CD4-positive, alpha-beta T cell treated with Interleukin-6 for 4 hours (primary cell): ENCODE results near the gene NRDC.
"Not testable (repeated sequence)": the region's sequence is repeated elsewhere in the genome, so short reads cannot be mapped to it uniquely, and the experiment has no call there.

ENCODE experiments used
- DNase-seq: peaks from one replicate; pipeline ENCODE4 v3.0.0-alpha.2; 2020; ENCODE audit warnings: mixed read lengths

Gene NRDC

DNA sequence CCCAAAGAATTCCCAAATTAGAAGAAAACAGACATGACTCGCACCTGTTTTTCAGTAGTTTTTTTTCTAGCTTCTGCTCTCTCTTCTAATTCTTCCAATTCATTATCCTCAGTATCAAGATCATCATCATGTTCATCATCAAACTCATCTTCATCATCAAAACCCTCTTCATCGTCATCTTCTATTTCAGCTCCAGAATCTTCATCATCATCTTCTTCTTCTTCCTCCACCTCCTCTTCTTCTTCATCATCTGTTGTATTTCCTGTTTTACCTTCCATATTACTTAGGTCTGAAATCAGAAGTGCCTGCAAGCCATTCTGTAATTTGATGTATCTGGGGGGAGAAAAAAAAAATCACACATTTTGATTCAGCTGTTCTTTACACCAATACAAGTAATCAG is 38.3 kb downstream of the NRDC start:
- no peak for DNase-seq

DNA sequence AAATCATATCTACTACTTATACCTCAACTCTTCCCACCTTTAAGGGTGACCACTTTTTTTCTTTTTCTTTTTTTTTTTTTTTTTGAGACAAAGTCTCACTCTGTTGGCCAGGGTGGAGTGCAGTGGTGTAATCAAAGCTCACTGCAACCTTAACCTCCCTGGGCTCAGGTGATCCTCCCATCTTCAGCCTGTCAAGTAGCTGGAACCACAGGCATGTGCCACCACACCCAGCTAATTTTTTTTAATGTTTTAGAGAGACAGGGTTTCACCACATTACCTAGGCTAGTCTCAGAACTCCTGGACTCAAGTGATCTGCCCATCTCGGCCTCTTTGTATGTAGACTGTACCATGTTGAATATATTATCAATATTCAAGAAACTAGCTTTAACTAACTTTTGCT is 39.4 kb downstream of the NRDC start:
- no peak for DNase-seq

DNA sequence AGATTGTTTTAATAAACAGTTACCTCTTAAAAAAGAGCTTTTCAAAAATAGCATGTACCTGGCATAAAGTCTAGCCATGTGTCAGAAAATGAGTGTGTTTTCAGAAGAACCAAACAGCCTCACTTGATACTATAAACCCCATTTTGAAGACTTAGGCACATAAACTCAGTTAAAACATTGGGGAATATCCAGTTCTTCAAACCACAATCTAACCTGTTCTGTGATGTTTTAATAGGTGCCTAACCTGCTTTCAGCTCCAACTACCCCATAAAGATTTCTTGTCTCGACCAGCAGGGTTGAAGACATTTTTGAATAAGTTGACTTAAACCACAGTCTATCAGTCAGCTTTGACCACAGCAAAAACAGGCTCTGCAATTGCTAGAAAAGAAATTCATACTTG is 41.3 kb downstream of the NRDC start:
- no peak for DNase-seq

DNA sequence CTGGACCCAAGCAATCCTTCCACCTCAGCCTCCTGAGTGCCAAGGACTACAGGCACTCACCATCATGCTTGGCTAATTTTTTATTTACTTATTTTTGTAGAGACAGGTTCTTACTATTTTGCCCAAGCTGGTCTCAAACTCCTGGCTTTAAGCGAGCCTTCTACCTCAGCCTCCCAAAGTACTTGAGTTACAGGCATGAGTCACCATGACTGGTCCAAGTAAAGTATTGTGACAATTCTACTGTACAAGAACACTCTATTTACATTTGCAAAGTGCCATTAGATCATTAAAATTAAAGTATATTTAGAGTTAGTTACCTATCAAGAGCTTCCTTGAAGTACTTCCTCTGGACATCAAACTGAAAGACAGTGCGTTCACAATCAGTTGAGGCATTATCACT is 44.8 kb downstream of the NRDC start:
- no peak for DNase-seq

DNA sequence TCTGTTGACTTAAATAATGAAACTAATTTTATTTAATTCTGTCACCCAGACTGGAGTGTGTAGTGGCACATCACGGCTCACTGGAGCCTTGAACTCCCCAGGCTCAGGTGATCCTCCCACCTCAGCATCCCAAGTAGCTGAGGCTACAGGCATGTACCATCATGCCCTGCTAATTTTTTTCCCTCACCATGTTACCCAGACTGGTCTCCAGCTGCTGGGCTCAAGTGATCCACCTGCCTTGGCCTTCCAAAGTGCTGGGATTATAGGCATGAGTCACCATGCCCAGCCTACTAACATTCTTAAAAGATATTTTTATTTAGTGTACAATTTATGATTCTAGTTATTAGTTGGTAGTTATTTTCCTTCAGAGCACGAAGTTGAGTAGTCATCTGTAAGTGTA is 49.5 kb downstream of the NRDC start:
- DNase-seq = no peak

DNA sequence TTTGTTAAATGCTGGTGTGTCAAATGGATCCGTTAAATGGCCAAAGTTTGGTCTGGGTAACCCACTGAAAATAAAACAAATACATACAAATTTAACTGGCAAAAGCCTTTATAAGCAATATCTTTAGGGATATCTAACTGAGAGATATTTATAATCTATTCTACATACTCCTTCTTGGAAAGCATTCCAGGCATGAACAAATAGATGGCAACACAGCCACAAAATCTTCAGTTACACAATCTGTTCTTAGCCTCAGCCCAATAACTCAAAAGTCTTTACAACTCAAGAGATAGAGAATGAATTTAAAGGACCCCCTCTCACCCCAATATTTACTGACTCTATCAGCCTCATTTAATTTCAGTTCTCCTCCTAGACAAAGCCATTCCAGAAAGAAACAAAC is 58.7 kb downstream of the NRDC start:
- no peak for DNase-seq

DNA sequence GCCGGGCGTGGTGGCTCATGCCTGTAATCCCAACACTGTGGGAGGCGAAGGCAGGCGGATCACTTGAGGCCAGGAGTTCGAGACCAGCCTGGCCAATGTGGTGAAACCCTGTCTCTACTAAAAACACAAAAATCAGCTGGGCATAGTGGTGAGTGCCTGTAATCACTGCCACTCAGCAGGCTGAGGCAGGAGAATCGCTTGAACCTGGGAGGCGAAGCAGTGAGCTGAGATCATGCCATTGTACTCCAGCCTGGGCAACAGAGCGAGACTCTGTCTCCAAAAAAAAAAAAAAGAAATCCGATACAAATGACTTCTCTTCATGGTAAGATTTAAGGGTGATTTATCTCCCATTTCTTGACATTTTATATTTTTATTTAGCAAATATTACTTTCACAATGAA is 59.5 kb downstream of the NRDC start:
- not testable (repeated sequence) for DNase-seq

DNA sequence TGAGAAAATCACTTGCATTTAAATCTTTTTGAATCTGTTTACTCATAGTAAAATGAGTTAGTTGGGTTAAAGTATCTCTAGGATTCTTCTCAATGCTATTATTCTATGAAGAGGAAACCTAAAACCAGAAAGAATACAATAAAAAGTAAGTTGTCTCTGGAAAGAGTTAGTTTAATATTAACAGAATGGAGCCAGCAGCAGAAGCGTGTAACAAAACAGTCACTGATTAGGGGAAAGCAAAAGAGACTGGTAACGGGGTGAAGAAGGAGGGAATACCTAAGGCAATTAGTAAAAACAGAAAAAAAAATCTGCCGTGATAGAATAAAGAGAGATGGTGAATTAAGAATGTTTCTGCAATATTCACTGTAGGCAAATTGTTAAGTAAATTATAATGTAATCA is 60.0 kb downstream of the NRDC start:
- DNase-seq = no peak

DNA sequence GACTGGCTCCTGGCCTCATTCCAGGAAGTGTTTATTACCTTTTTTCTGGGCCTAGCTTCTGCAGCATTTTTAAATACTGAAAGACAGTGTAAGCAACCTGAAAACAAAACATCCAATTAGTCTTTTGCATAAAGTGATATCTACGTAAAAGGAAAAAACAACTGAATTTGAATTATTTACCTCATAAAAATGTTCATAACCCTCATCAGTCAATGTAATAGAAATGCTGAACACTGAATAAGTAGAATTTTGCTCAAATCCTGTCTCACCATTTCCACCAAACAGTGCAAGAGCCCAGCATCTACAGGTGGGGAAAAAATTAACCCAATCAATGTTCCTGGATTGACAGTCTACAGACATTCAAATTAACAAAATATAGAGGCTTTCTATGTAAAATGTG is 64.0 kb downstream of the NRDC start:
- no peak for DNase-seq

DNA sequence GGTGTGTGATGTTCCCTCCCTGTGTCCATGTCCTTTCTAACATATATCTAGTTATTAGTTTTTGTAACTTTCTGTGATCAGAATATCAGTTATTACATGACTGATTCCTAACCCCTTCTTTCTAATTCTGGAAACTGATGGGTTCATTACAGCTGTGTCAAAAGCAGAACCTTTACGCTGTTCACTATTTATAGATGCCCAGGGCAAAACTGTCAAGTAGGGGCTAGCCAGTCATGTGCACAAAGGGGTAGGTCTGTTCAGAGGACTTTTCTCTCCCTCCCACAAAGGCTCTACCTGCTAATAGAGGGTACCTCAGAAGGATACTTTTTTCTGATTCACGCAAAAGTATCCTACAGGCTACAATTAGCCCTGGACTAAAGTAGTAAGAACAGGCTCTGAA is 79.2 kb downstream of the NRDC start:
- DNase-seq = no peak

DNA sequence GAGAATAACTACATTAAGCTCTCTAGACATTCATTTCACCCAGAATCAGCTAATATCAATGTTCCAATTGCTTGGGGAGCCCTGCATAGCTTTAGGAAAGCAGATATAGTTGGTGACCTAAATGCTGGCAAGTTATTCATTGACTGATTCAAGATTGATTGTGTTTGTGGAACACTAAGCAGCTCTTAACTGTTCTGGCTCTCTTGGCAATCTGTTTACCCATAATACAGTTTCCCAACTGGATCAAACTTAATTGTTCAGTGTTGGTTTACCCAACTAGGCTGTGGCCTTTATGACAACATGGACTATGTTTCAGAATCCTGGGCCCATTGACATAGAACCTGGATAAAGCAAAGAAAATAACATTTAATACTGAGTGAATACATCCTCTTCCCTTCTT is 83.7 kb downstream of the NRDC start:
- DNase-seq = no peak

DNA sequence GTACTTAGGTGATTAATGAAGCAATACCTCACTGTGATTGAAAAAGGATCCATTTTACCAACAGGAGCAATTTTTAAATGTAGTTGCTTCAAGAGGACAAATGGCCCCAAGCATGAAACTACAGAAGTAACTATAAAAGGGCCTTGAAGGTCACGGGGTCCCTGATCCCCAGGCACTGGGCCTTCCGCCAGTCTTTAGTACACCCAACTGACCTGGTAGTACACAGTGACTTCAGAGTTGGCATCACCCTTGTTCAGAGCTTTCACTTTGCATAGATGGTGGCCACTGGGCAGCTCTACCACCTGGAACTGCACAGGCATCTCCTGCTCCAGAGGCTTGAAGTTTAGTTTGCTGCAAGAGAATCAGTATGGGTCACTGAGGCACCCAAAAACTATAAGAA is 84.3 kb downstream of the NRDC start:
- no peak for DNase-seq

DNA sequence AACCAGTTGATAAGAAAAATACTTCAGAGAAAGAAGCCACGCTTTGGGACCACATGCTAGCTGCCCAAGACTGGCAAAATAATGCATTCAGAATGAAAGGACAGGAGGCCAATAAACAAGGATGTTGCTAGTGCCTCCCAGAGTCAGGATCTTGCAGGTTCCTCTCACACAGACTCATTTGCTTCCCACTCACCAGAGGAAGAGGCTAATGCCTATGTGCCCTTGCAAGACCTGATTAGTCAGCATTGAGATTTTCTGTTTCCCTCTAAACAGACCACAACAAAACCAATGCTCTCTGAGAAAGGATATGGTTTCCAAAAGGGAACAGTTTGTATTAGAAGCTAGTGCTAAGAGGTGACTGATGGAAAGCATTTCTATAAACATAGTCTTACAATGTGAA is 85.7 kb downstream of the NRDC start:
- no peak for DNase-seq

DNA sequence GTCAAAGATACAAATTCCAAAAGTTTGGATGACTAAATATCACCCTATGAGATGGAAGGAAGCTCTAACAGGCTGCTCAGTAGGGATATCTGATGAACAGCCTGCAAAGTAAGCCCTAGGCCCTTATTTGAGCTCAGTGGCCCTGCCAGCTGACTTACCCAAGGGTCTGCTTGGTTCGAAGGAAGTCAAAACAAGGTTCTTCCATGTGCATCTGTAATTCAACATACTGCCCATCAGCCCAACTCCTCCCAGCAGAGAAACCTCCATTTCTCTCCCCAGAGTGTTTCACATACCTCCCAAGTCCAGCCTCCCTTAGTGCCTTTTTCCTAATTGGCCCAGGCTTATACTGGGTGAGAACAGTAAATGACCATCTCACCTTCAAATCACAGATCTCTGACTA is 86.6 kb downstream of the NRDC start:
- DNase-seq = no peak

DNA sequence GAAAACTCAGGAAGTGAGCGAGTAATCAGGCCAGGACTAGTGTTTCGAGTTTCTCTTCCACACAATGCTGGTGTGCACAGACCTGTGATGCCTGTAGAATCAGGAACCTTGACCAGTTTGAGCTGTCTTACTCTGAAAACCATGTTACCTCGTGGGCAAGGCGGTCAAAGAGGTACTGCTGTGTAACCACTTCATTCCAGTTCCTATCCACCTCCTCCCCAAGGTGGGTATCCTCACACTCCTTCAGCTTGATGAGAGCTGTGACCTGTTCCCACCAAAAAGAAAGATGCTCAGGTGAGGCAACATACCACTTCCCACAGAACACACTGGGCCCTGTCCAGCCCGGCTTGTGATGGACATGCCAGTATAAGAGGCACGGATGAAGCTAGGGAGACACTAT is 88.1 kb downstream of the NRDC start:
- DNase-seq = no peak

DNA sequence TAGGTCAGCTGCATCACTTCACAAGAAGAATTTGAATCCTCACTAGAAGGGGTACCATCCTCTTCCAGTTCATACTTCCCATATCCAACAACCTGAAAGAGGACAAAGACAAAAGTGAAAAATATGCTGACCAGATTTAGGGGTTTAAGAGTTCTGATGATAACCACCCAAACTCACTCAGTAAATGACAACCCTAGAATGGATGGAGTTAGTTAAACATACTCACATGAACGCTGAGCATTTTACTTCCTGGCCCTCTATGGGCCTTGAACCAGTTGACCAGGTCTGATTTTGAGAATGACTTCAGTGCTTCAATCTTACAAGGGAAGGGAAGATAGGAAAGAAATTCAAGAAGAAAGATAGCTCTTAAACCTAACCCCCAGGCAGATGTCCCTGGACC is 89.2 kb downstream of the NRDC start:
- DNase-seq = no peak

DNA sequence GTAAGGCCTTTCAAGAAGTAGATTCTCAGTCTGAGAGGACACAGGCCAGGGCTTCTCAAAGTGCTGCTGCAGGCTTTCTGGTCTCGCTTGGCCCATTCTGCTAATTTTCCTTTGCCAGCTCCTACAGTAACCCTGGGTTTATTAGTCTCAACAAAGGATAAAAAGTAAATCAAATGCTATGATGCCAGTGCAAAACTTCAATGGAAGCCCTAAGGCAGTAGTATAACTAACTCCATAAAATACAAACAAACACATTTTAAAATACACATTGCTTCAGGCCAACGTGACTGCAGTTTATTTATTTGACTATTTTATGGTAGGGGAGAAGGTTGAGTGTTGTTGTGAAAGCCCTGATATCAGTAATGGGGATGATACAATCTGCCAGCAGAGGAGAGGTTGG is 89.6 kb downstream of the NRDC start:
- no peak for DNase-seq

DNA sequence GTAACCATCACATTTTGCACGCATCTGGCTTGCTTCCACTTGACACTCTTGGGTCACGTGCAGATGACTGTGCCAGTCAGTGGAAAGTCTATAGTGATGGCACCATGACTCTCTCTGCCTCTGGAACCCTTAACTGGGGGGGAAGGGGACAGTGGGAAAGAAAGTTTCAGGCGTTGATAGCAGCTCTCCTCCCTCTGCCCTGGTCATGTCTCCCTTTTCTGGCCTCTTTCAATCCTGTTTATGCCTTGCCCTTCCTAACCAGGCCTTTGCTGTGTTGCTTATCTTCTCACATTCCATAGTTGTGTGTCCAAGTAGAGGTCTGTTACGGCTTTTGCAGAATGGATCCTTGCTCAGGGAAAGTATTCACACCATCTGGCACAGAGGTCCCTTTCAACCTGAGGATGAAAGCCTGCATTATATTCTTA is 93.5 kb downstream of the NRDC start:
- DNase-seq = no peak

DNA sequence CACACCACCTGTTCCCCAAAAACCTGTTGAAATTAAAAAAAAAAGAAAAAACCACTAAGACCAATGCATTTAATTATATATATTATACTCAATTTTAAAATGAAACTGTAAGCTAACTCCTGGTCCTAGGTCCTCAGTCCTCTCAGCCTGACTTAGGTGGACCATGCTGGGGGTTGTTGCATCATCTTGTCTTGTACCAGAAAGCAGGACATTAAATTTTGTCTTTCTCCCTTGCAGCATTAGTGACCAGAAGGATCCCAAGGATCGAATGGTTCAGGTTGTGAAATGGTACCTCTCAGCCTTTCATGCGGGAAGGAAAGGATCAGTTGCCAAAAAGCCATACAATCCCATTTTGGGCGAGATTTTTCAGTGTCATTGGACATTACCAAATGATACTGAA is 97.6 kb downstream of the NRDC start:
- no peak for DNase-seq

DNA sequence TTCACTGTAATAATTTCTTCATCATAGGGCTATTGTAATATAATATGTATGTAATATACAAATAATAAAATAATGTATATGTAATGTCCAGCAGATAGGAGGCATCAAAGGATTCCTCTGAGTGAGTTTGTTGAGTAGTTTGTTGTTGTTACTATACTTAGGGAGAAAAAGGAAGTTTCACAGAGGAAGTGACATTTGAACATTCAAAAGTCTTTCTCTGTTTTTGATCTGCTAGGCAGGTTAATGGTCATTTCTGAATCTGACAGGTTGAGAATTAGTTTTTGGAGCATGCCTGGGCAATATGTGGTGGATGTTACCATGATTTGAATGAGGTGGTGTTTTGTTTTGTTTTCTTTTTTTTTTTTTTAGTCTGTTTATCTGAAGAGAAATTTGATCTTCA is 102.1 kb downstream of the NRDC start:
- no peak for DNase-seq

DNA sequence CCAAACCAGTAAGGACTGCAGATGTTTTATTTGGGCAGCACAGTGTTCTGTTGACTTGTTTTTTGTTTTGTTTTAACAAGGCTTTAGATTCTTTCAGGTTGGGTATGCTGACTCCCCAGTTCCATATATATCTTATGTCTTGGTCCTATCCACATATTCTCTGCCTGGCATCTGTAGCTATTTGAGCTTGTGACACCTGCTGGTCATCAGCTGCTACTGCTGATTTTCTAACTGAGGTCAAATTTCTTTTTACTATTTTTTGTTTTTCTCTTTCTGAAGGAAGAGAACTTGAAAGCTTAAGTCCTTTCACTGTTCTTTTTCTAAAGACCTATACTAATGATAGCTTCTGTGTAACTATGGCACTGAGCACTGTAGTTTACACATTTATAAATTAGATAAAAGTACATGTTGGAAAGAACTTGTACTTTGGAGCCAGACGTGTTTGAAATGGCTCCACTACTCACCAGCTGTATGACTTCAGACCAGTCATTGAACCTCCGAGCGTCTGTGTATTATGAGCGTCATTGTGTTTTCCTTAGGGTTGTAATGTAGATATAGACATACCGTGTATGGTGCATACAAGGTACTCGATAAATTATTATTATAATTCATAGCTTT is 109.4 kb downstream of the NRDC start:
- peak; percentile 34 for DNase-seq

DNA sequence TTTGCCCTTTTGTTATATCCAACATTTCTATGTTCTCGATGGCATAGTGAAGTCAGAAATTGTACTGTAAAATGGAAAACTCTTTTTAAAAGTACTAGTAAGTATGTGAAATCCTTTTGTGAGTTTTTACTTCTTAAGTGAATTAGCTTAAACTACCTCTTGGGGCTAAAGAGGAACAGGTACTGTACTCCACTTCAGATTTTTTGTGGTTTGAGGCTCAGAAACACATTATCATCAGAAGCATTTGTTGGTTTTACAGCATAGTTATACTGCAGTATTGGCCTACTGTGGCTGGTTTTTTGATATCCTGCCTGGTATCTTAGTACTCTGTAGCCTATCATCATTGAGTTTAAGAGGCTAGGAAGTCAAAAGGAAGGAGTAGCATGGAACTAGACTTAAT is 117.2 kb downstream of the NRDC start:
- DNase-seq = no peak

DNA sequence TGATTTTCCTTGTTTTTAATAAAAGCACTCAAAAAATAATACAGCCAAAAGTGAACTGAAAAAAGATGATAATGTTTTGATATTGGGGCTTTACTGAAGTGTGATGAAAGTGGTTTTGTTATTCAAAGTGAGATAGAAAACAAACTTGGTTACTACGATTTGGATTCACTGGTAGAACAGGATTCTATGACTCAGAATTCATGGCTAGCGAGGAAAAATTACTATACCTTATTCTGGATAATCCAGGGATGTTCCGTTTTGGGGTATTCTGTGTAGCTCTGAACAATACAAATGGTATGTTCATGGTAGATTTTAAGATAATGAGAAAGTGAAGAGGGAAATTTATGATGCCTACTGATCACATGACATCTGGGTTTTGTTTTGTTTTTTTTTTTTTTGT is 117.7 kb downstream of the NRDC start:
- no peak for DNase-seq

DNA sequence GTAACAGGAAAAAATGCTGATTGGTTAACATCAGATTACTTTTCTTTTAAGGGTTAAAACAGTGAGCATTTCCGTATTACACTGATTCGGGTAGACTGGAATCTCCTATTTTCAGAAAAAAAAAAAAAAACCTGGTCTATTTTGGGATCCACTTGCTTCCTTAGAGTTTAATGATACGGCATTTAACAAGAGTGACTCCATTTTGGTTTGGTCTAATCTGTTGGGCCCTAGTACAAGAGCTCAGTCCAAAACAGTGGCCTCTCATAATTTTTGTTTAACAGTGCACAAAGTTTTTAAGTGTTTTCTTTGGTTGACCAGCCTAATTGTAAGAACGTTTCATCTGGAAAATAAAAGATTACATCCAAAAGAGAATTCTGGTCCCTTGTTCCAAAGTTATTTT is 120.2 kb downstream of the NRDC start:
- DNase-seq = no peak

DNA sequence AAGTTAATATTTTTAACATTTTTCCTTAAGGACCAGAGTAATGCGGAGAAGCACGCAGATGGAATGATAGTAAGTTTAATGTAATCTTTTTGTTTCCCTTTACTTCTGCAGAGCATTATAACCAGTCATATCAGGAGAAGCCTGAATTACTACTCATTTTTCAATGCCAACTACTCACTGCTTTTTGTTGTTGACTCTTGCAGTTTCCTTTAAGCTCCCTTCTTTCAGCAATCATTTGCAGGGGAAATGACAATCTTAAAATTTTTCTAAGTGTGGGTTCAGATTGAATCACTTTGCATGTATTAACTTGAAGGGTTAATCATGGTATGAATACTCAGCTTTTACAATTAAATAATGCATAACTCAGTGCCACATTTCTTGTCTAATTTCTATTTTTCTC is 122.2 kb downstream of the NRDC start:
- no peak for DNase-seq

DNA sequence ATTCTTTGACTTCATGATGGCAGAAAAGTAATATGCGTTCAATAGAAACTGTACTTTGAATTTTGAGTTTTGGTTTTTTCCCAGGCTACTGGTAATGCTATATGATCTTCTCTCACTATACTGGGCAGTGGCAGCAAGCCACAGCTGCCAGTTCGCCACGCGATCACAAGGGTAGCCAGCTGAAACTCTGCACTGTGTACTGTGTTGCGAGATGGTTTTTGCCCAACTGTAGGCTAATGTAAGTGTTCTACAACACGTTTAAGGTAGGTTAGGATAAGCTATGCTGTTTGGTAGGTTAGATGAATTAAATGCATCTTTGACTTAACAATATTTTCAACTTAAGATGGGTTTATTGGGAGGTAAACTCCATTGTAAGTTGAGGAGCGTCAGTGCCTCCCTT is 123.1 kb downstream of the NRDC start:
- no peak for DNase-seq
